GM21825 (cell line): ENCODE results near the gene TLK1.

Source experiments
- ATAC-seq: cut with Tn5 transposase; IDR thresholded peaks from one replicate; pipeline ENCODE4 v1.9.1; 2021; ENCODE audit warnings: mild to moderate bottlenecking, moderate library complexity; ENCODE audit not compliant: unreplicated experiment

TLK1 gene

GRCh38 chr2:171009386-171009785 is 151.3 kb downstream of the TLK1 start:
- ATAC-seq = no peak

GRCh38 chr2:171008550-171009205 is 152.0 kb downstream of the TLK1 start:
- no peak for ATAC-seq

GRCh38 chr2:171004833-171005232 is 155.9 kb downstream of the TLK1 start:
- ATAC-seq = no peak

GRCh38 chr2:171004363-171004762 is 156.3 kb downstream of the TLK1 start:
- no peak for ATAC-seq

GRCh38 chr2:170999654-171000053 is 161.0 kb downstream of the TLK1 start:
- no peak for ATAC-seq

- no peak for ATAC-seq
Measured at GRCh38 chr2:170997893-170998597, 162.6 kb downstream of the TLK1 start.

GRCh38 chr2:170996316-170996715 is 164.4 kb downstream of the TLK1 start:
- no peak for ATAC-seq

- no peak for ATAC-seq
Measured at GRCh38 chr2:170991398-170992182, 169.1 kb downstream of the TLK1 start.

- ATAC-seq = no peak
Measured at GRCh38 chr2:170986566-170987258, 174.0 kb downstream of the TLK1 start.

GRCh38 chr2:170985407-170985806 is 175.3 kb downstream of the TLK1 start:
- no peak for ATAC-seq

GRCh38 chr2:170984079-170984478 is 176.6 kb downstream of the TLK1 start:
- no peak for ATAC-seq

- no peak for ATAC-seq
Measured at GRCh38 chr2:170975943-170976270, 184.8 kb downstream of the TLK1 start.

GRCh38 chr2:170975127-170975942 is 185.4 kb downstream of the TLK1 start:
- ATAC-seq = no peak

GRCh38 chr2:170974304-170974993 is 186.2 kb downstream of the TLK1 start:
- ATAC-seq = no peak

GRCh38 chr2:170973492-170974303 is 187.0 kb downstream of the TLK1 start:
- peak; percentile 93 for ATAC-seq

GRCh38 chr2:170973225-170973491 is 187.5 kb downstream of the TLK1 start:
- no peak for ATAC-seq

- peak; percentile 3 for ATAC-seq
Measured at GRCh38 chr2:170972296-170973224, 188.1 kb downstream of the TLK1 start.

GRCh38 chr2:170971071-170971470 is 189.6 kb downstream of the TLK1 start:
- ATAC-seq = no peak
